ENCODE data around the gene XPNPEP2.
A peak's percentile ranks its signal among the peaks of the same experiment; 100 is the strongest.
"Not testable (repeated sequence)": the region's sequence is repeated elsewhere in the genome, so short reads cannot be mapped to it uniquely, and the experiment has no call there.

The XPNPEP2 gene

DNA sequence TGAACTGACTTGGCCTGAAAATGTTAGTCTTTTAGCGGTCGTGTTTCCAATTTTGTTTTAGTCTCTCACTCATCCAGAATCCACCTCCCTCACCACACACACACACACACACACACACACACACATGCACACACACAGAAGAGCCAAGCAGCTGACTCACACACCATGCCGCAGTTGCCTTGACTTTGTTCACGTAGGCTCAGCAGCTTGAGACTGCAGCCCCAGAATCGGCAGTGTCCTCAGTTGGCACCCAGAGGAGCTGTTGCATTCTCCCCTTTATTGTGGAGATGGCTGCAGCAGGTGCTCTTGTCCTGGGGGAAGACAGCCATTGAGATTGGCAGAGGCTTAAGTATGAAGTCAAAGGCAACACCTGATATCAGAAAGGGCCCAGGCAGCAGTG lies 20.9 kb upstream of the XPNPEP2 start:
- peak; percentile 0 for DNase-seq
- in situ Hi-C loops (cut with HindIII; ENCODE audit: low pct_ligation_motif_present, low pct_unique_long_range_greater_than_20kb, low sequenced_read_pairs) = no loop called here

DNA sequence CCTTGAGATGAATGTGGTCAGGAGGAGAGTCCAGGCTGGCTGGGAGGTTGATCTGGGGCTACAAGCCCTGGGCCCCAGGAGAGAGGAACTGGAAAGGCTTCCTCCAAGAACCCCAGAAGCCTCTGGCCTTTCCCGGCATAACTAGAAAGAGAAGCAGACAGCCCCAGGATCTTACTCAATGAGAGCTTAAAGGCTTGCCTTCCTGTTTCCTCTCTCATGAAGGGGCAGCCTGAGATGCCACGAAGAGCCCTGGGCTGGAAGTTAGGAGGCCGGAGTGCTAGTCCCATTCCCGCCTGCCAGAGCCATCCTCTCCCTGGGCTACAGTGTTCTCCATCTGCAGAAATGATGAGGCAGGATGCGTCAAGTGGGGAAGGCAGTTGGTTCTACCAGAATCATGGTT lies 20.1 kb upstream of the XPNPEP2 start:
- in situ Hi-C loops (cut with HindIII; ENCODE audit: low pct_ligation_motif_present, low pct_unique_long_range_greater_than_20kb, low sequenced_read_pairs) = no loop called here
- DNase-seq = no peak

GRCh38 chrX:129719268-129719667 lies 19.5 kb upstream of the XPNPEP2 start:
- DNase-seq = no peak
- in situ Hi-C loops (cut with HindIII; ENCODE audit: low pct_ligation_motif_present, low pct_unique_long_range_greater_than_20kb, low sequenced_read_pairs) = no loop called here

DNA sequence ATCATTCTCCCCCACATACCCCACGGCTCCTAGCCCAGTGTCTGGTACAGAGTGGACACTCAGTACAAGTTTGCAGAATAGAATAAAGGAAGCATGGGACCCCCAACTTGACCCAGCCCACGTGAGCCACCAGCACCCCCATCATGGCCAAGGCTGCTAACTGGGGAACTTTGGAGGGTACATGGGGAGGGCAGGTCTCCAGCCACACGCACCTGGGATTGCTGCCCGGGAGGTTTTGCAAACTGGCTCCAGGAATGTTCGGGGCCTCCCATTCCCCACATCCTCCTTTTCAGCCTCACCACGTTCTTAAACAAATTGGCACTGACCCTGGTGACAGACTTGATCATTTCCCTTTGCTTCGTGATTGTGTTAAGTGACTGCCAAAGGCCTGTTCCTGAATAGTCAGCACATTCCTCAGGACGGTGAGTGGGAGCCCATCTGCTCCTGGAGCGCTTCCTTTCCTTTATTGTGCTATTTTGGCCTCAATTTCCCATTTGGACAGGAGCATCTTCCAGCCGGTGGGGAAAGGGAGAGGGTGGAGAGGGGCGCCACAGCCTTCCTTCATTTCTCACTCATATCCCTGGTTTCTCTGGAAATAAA lies 18.7 kb upstream of the XPNPEP2 start:
- in situ Hi-C loops (cut with HindIII; ENCODE audit: low pct_ligation_motif_present, low pct_unique_long_range_greater_than_20kb, low sequenced_read_pairs) = no loop called here
- DNase-seq = no peak

- in situ Hi-C loops (cut with HindIII; ENCODE audit: low pct_ligation_motif_present, low pct_unique_long_range_greater_than_20kb, low sequenced_read_pairs) = no loop called here
- DNase-seq = no peak
Measured at GRCh38 chrX:129720741-129721140, 18.0 kb upstream of the XPNPEP2 start.

DNA sequence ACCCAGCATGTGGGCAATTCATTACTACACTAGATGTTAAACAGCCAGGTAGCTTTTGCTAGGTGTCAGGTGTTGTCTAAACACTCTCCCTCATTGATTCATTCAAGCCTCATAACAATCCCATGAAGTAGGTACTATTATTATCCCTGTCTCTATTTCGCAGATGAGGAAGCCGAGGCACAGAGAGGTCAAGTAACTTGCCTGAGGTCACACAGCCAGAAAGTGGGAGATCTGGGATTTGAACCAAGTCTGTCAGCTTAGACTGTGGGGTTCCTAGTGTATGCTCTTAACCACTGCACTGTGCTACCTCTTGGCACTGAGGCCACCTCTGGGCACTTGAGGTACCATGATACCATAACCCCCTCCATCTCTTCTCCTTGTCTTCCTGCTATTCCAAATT lies 17.4 kb upstream of the XPNPEP2 start:
- DNase-seq = no peak
- in situ Hi-C loops (cut with HindIII; ENCODE audit: low pct_ligation_motif_present, low pct_unique_long_range_greater_than_20kb, low sequenced_read_pairs) = no loop called here

DNA sequence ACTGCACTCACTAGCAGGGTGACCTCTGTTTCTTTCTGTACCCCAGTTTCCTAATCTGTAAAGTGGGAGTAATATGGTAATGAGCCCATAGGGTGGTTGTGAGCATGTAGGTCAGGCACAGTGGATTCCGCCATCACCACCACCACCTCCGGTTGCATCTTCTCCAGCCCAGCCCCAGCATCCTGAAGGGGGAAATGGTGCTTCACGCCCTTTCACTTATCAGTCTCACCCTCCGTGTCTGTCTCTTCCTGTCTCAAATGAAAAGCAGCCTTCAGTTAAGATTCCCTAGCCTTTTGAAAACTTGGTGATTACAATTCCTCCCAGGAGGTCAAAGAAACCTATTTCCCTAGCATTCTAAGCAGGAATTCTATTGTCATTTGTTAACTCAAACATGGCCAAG lies 16.9 kb upstream of the XPNPEP2 start:
- DNase-seq = no peak
- in situ Hi-C loops (cut with HindIII; ENCODE audit: low pct_ligation_motif_present, low pct_unique_long_range_greater_than_20kb, low sequenced_read_pairs) = no loop called here

- in situ Hi-C loops (cut with HindIII; ENCODE audit: low pct_ligation_motif_present, low pct_unique_long_range_greater_than_20kb, low sequenced_read_pairs) = no loop called here
- DNase-seq = no peak
Measured at GRCh38 chrX:129723511-129723910, 15.3 kb upstream of the XPNPEP2 start.

- no peak for DNase-seq
- in situ Hi-C loops (cut with HindIII; ENCODE audit: low pct_ligation_motif_present, low pct_unique_long_range_greater_than_20kb, low sequenced_read_pairs) = no loop called here
Measured at GRCh38 chrX:129724754-129725153, 14.0 kb upstream of the XPNPEP2 start.

DNA sequence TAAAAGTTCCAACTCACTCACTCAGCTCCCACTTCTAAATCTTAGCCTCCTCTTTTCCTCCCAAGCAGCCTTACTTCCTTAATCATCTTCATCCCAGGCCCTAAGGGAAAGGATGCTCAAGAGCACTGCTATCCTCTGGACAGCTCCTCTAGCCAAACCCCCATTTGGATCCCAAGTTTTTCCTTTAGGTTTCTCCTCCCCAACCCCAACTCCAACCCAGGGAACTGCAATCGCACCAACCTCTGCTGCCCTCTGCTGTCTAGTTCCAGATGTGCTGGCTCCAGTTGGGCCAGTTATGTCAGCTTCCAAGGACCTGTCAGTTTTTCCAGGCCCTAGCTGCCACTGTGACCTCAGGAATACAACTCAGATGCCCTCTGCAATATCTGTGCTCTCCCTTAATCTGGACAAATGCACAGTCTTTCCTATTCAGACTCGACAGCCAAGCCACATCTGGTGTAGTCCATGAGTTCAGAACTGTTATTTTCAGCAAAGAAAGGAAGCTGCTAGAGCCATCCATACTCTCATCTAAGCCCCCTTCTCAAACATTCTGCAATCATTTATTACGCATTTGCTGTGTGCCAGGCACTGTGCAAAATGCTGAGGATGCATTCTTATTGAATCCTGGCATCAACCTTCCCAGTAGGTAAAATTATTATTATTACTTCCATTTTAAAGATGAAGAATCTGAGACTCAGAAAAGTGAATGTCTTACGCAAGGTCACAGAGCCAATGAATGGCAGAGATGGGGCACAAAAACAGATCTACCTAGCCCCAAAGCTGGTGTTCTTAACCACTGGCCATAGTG lies 12.3 kb upstream of the XPNPEP2 start:
- peak; percentile 46 for DNase-seq
- in situ Hi-C loops (cut with HindIII; ENCODE audit: low pct_ligation_motif_present, low pct_unique_long_range_greater_than_20kb, low sequenced_read_pairs) = no loop called here

GRCh38 chrX:129728061-129728460 lies 10.7 kb upstream of the XPNPEP2 start:
- no peak for DNase-seq
- in situ Hi-C loops (cut with HindIII; ENCODE audit: low pct_ligation_motif_present, low pct_unique_long_range_greater_than_20kb, low sequenced_read_pairs) = no loop called here

- no peak for DNase-seq
- in situ Hi-C loops (cut with HindIII; ENCODE audit: low pct_ligation_motif_present, low pct_unique_long_range_greater_than_20kb, low sequenced_read_pairs) = no loop called here
Measured at GRCh38 chrX:129731228-129731627, 7.6 kb upstream of the XPNPEP2 start.

- in situ Hi-C loops (cut with HindIII; ENCODE audit: low pct_ligation_motif_present, low pct_unique_long_range_greater_than_20kb, low sequenced_read_pairs) = no loop called here
- no peak for DNase-seq
Measured at GRCh38 chrX:129732857-129733256, 5.9 kb upstream of the XPNPEP2 start.

- no peak for DNase-seq
- in situ Hi-C loops (cut with HindIII; ENCODE audit: low pct_ligation_motif_present, low pct_unique_long_range_greater_than_20kb, low sequenced_read_pairs) = no loop called here
Measured at GRCh38 chrX:129733335-129733734, 5.4 kb upstream of the XPNPEP2 start.

GRCh38 chrX:129736491-129736890 lies 2.3 kb upstream of the XPNPEP2 start:
- in situ Hi-C loops (cut with HindIII; ENCODE audit: low pct_ligation_motif_present, low pct_unique_long_range_greater_than_20kb, low sequenced_read_pairs) = no loop called here
- no peak for DNase-seq

DNA sequence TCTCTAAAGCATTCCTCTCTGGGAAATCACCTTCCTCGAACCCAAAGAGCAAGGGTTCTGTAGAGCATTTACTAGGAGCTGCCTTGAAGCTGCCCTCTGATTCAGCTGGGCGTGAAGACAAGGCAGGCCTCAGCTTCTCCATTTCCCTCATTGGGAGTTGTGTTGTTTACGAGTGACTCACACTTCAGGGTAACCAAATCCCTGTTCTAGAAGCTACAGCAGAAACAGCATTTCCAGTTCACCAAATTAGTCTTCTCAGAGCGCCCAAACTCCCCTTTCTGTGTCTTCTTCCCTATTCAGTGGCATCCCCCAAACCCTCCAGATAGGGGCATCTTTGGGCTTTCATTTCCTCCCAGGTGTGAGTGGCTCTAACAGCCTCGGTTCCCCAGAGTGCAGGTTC lies 863 bp upstream of the XPNPEP2 start:
- in situ Hi-C loops (cut with HindIII; ENCODE audit: low pct_ligation_motif_present, low pct_unique_long_range_greater_than_20kb, low sequenced_read_pairs) = no loop called here
- DNase-seq = no peak

DNA sequence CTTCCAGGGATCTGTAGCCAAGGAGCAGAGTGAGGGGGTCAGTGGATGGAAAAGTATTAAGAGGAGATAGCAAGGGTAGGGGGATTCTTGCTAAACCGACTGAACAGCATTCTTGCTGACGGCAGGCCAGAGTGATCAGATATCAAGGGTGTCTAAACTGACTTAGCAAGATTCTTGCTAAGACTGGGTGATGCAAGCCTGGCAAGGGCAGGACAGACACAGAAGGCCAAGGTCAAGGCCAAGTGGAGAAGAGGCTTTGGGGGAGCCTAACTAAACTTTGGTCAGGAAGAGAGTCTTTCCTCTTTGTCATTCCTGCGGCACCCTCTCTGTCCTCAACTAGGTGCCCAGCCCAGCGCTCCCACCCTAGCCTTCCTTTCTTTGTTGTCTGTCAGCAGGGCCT lies 799 bp downstream of the XPNPEP2 start:
- in situ Hi-C loops (cut with HindIII; ENCODE audit: low pct_ligation_motif_present, low pct_unique_long_range_greater_than_20kb, low sequenced_read_pairs) = no loop called here
- DNase-seq = no peak

DNA sequence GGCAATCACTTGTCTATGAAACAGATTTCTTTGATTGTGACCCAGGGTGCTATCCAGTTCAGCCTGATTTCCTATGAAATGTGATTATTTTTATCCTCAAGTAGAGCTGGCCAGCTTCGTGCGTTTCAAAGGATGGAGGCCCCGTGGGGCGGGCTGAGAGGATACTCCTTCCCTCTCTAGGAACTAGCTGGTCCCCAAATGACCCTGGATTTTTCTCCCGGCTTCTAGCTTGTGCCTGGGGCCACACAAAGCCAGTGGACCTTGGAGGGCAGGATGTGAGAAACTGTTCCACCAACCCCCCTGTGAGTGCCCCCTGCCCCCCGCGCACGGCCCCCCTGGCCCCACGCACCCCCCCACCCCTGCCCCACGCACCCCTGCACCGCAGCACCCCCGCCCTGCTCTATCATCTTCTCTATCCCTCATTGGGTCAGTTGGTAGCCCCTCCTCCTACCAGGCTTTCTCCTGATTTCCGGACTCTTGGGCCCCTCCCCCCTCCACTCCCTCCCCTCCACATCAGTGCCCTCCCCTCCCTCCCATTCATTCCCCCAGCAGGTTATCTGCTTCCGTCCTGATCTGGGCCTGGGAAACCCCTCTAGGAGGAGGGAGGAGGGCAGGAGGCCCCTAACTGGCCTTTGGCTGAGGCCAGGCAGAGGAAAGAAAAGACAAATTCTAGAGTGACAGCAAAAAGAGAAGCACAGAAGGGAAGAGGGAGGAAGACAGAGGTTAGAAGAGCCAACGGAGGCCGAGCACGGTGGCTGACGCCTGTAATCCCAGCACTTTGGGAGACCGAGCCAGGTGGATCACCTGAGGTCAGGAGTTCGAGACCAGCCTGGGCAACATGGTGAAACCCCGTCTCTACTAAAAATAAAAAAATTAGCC lies 3.3 kb downstream of the XPNPEP2 start:
- no peak for DNase-seq
- in situ Hi-C loops (cut with HindIII; ENCODE audit: low pct_ligation_motif_present, low pct_unique_long_range_greater_than_20kb, low sequenced_read_pairs) = no loop called here

DNA sequence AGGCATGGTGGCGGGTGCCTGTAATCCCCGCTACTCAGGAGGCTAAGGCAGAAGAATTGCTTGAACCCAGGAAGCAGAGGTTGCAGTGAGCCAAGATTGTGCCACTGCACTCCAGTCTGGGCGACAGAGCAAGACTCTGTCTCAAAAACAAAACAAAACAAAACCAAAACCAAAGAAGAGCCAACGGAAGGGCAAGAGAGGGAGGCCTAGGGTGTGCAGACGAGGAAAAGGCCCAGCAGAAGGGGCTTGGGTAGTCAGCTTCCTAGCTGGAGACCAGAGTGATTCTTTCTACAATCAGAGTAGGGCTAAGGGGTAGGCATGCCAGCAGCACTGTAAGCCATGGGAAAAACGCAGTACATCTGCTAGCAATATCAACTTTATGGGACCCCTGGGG lies 4.0 kb downstream of the XPNPEP2 start:
- DNase-seq; in situ Hi-C loops (cut with HindIII; ENCODE audit: low pct_ligation_motif_present, low pct_unique_long_range_greater_than_20kb, low sequenced_read_pairs): not testable (repeated sequence)
